Brain microvascular endothelial cell (primary cell): Measurements from ENCODE around the gene CCDC170.

Source experiments
- DNase-seq: peaks from one replicate; pipeline ENCODE4 v3.0.0-alpha.2; 2020
- H3K27ac ChIP-seq: fragments of 250-450 bp; sonication (Bioruptor Pico); 2 replicates; pipeline ENCODE4 v1.5.1; 2020; ENCODE audit warnings: mild to moderate bottlenecking, moderate library complexity
- H3K27me3 ChIP-seq: fragments of 250-450 bp; sonication (Bioruptor Pico); replicated peaks from 2 replicates; pipeline ENCODE4 v1.5.1; 2020; ENCODE audit warnings: mild to moderate bottlenecking
- H3K36me3 ChIP-seq: fragments of 250-450 bp; sonication (Bioruptor Pico); replicated peaks from 2 replicates; pipeline ENCODE4 v1.5.1; 2020; ENCODE audit warnings: mild to moderate bottlenecking
- H3K4me3 ChIP-seq: 2 replicates; pipeline ENCODE4 v1.5.1; 2011; ENCODE audit warnings: low read depth, mild to moderate bottlenecking, control low read depth, low read length, moderate library complexity
- in situ Hi-C: cut with HindIII; loops from 2 replicates; pipeline ENCODE4 v1.10.0; 2017; ENCODE audit warnings: low sequenced_read_pairs, low pct_ligation_motif_present
- TF ChIP-seq, protein P1 (sequence below): IDR thresholded peaks from 2 replicates; pipeline ENCODE4 v1.5.1; 2011; ENCODE audit warnings: low read depth, mild to moderate bottlenecking, moderate library complexity, low read length, control low read depth, inconsistent platforms; ENCODE audit errors: missing control alignments

Gene CCDC170

DNA sequence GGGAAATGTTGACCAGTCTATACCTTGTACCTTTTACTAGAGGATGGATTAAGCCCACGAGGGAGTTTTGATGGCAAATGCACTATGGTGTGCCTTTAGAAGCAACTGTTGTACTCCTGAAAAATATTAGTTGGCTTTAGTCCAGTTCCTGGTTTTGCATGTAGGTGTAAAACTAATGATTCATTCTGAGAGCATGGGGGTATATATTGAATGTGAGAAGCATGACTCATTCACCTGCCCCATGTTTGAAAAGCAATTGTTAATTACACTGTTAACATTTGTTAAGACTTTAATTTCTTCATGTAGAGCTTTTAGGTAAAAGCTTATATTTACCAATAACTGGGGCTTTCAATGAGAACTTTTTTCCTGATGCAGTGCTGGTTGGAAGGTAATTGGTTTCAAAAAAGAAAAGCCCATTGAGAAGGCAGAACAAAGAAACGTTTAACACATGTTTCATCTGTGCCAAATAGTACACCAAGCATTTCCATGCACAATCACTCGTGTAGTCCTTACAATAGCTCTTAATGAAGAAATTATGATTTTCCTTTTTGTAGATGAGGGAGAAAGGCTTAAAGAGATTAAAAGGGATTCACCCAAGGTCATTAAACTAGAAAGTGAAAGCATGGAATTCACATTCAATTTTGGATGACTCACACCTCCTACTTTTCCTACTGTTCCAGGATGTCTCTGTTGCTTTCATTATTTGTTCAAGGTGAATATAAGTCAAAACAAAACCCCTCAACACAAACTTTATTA, 134.1 kb downstream of the CCDC170 start:
- H3K4me3 ChIP-seq: no peak overlapping the region
- no peaks in the 10 kb centered on the region for H3K36me3 ChIP-seq
- in situ Hi-C loops: no loop called here
- H3K27me3 ChIP-seq: no peaks in the 10 kb centered on the region
- no peak overlapping the region for H3K27ac ChIP-seq
- TF ChIP-seq, protein P1, sequence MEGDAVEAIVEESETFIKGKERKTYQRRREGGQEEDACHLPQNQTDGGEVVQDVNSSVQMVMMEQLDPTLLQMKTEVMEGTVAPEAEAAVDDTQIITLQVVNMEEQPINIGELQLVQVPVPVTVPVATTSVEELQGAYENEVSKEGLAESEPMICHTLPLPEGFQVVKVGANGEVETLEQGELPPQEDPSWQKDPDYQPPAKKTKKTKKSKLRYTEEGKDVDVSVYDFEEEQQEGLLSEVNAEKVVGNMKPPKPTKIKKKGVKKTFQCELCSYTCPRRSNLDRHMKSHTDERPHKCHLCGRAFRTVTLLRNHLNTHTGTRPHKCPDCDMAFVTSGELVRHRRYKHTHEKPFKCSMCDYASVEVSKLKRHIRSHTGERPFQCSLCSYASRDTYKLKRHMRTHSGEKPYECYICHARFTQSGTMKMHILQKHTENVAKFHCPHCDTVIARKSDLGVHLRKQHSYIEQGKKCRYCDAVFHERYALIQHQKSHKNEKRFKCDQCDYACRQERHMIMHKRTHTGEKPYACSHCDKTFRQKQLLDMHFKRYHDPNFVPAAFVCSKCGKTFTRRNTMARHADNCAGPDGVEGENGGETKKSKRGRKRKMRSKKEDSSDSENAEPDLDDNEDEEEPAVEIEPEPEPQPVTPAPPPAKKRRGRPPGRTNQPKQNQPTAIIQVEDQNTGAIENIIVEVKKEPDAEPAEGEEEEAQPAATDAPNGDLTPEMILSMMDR: no peak
- DNase-seq: no peak

DNA sequence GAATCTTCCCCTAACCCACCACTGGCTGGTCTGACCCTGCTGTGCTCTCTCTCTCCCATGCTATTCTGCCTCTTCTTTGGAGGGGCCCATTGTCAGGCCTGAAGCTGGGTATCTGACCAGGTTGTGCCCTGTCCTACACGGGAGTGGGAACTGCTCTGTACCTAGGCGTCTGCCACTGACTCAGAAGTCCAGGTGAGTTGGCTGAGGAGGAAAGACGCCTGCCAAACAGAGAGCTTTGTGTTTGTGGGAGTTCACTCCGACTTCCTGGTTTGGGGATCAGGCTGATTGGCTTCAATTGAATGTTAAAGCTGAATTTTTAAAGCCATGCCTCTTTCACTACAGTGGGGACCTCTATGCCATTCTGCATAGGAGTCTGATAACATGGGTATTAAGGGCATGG, 136.0 kb downstream of the CCDC170 start:
- no peak for DNase-seq
- H3K27ac ChIP-seq: no peak overlapping the region
- in situ Hi-C loops: no loop called here
- no peak overlapping the region for H3K4me3 ChIP-seq
- no peaks in the 10 kb centered on the region for H3K36me3 ChIP-seq
- no peaks in the 10 kb centered on the region for H3K27me3 ChIP-seq
- TF ChIP-seq, protein P1: no peak

DNA sequence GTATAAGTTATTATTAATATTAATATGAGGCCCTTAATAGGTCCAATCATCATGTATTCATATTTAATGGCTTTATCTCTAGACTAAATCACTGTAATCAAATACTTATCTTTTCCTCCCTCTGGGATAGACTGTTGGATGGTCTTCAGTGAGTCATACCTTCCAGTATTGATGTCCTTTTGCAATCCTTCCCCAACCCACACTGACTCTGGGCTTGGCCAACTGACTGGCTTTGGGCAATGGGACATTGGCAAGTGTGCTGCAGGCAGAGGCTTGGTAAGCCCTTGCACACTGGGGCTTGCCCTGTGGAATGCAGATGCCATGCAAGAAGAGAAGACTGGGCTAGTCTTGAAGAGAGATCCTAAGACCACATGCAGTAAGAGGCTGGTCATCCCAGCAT, 136.6 kb downstream of the CCDC170 start:
- H3K36me3 ChIP-seq: no peaks in the 10 kb centered on the region
- no peaks in the 10 kb centered on the region for H3K27me3 ChIP-seq
- TF ChIP-seq, protein P1: no peak
- no peak overlapping the region for H3K4me3 ChIP-seq
- no peak for DNase-seq
- in situ Hi-C loops: no loop called here
- no peak overlapping the region for H3K27ac ChIP-seq

DNA sequence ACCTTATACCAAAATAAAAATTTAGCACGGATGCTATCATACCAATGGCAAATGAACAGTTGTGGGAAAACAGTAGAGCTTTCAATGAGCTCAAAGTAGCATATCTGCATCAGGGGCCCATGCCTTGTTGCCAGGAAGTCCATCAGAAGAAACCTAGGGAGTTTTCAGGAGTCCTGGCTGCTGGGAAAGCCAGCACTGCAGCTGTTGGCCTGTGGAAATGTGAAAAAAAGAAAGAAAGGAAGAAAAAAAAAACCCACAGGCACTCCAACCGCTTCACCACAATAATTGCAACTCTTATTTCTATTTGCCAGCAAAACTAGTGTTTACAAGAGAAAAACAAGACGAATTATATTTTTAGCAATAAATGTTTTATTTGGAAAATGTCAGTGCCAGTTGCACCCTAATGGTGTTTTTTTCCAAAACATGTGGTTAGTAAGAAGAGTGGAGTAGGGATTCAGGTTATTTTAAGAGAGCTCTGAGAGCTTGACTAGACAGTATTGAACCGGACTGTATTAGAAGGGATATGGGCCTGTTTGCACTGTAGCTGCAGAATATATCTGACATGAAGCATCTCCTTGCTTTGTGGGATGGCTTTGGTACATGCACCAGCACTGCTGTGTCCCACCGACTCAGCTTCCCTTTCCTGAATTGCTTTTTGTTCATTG, 137.3 kb downstream of the CCDC170 start:
- H3K27me3 ChIP-seq: no peaks in the 10 kb centered on the region
- H3K27ac ChIP-seq: no peak overlapping the region
- TF ChIP-seq, protein P1: no peak
- H3K36me3 ChIP-seq: no peaks in the 10 kb centered on the region
- DNase-seq: no peak
- no peak overlapping the region for H3K4me3 ChIP-seq
- in situ Hi-C loops: no loop called here

DNA sequence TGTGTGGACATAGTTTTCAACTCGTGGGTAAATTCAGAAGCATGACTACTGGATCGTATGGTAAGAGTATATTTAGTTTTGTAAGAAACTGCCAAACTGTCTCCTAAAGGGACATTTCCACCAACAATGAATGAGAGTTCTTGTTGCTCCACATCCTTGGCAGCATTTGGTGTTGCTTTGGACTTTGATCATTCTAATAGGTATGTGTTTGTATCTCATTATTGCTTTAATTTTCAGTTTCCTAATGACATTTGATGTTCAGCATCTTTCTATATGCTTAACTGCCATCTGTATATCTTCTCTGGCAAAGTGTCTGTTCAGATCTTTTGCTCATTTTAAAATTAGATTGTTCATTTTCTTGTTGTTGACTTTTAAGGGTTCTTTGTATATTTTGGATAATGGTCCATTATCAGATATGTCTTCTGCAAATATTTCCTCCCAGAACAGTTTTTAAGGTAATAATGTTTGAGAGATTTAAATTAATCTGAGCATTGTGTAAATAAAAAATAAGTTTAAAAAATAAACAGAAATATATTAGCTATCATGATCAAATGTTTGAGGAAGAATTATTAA, 138.7 kb downstream of the CCDC170 start:
- Histone ChIP-seq H3K36me3 (no peaks in the 10 kb centered on the region), H3K27ac (no peak overlapping the region), H3K27me3 (no peaks in the 10 kb centered on the region), H3K4me3 (no peak overlapping the region)
- DNase-seq: no peak
- TF ChIP-seq, protein P1: no peak
- in situ Hi-C loops: no loop called here
